ENCODE results near the gene MTARC1.

MTARC1 gene

DNA sequence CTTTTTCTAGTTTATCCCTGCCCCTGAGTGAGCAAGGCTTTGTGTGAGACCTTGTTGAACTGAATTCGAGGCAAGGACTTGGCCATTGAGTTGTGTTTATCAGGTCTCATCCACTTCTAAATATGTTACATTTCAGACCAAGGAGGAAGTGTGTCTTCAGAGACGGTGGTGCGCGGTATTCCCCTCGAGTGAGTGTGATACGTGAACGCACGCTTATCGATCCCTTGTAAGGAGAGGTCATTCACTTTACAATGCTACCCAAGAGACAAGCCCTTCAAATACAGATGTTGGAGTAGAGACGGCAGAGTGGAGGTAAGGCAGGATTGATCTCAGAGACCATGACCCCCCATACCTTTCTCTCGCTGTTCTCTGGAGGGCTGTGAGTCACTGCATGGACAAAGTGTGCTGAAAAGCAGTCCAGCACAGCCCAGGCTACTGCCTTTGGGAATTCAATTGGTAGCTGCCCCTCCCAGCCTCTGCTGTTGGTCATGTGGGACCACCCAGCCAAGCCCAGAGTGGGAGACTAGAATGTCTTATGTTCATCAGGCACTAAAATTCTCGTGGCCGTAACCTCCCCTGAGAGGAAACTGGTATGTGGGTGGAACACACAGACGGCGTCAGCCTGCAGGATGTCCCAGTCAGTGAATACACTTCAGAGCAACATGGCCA is 16.3 kb upstream of the MTARC1 start:
- no peak for DNase-seq

DNA sequence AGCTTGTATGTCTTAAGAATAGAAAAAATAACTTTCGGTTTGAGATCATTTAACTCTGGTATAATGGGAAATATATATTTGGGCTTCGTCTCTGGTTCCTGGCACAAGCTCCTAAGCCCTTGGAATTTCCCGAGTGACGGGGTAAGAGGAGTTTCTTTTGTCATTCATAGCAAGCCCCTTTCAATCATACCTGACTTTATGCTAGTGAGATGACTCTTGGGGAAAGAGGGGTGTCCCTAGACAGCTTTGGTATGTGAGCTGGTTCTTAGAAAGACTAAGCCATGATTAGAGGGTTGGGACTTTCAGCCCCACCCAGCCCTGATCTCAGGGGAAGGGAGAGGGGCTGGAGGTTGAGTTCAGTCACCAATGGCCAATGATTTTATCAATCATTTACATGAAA is 13.9 kb upstream of the MTARC1 start:
- DNase-seq = no peak

DNA sequence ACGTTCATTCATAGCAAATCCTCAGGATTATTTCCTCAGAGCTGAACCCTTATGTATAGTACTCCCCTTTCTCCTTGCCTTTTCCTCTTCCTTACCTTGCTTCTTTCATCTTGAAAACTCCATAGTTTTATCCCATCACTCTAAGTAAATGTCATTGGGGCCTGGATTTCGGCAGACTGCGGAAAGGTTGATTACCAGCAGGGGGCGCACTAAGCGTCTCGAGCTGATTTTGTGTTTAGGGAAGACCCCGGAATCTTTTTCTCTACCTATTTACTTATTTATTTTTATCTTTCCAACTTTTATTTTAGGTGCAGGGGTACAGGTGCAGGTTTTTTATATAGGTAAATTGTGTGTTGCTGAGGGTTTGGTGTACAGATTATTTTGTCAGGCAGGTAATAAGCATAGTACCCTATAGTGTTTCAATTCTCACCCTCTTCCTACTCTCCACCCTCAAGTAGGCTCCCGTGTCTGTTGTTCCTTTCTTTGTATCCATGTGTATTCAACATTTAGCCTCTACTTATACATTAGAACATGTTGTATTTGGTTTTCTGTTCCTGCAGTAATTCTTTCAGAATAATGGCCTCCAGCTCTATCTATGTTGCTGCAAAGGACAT is 11.4 kb upstream of the MTARC1 start:
- DNase-seq = no peak

DNA sequence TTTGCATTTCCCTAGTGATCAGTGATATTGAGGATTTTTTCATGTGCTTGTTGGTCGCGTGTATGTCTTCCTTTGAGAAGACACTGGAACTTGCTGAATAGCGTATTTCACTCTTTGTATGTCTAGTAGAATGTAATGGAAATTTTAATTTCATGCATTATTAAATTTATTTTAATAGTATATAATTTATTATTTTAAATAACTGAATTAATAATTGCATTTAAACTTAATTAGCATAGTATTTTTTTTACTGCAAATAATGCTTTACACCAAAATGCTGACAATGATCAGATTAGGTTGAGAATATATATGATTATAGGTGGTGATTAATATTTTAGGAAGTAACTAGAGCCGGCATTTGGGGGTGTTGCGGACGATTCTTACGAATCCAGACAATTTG is 10.5 kb upstream of the MTARC1 start:
- DNase-seq = no peak

DNA sequence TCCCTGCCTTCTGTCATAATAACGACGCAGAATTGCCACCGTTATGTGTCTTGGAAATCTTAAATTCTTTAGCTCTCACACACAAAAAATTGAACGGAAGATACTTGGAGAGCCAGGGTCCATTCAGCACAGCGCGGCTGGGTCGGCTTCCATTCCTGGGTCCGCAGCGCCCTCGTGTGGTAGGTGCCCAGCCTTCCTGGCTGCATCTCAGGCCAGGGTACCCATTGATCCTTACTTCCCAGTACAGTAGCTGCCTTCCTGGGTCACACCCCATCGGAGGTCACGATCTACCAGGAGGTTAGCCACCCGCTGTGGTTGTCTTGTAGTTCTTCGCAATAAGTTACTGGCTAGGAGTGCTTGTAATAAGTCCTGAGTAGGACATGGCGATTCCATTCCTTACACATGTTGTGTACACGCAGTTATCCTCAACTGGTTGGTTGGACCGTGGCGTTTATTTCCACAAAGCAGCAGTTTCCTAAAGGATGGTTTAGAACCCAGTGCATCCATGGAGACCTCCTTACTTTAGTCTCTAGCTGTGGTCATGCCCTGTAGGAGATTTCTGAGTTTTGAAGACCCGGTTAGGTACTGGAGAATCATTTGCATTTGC is 9.9 kb upstream of the MTARC1 start:
- peak; percentile 88 for DNase-seq

DNA sequence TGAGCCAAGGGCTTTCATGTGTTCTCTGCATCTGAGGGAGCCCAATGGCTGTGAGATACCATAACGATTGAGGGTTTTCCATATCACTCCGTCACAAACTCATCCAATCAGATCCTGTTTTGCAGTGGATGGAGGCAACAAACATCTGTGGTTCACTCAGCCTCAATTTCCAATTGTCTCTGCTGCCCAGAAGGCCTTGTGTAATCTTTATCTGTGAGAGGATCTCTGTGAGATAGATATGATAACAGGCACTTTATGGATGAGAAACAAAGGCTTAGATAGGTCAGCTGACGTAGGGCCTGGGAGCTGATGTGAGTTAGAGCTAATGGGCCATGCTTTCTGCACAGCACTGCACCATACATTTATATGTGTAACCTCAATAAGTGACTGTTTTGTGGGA is 3.3 kb upstream of the MTARC1 start:
- DNase-seq = no peak

DNA sequence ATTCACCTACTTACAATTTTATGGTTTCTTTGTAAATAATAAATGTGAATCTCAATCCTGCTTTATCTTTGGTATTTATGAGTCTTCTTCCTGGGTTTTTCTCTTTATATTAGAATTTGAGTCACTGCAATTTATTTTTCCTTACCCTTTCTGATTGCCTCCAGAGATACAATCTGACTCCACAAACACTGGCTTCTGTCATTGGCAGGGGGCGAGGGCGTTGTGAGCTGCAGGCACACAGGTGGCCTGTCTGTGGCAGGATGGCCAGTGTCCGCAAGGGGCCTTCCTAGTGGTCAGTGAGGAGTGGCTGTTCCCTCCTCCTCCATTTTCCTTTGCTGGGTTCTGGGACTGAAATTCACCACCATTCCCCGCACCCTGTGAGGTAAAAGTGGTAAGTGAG is 2.0 kb upstream of the MTARC1 start:
- DNase-seq = no peak

DNA sequence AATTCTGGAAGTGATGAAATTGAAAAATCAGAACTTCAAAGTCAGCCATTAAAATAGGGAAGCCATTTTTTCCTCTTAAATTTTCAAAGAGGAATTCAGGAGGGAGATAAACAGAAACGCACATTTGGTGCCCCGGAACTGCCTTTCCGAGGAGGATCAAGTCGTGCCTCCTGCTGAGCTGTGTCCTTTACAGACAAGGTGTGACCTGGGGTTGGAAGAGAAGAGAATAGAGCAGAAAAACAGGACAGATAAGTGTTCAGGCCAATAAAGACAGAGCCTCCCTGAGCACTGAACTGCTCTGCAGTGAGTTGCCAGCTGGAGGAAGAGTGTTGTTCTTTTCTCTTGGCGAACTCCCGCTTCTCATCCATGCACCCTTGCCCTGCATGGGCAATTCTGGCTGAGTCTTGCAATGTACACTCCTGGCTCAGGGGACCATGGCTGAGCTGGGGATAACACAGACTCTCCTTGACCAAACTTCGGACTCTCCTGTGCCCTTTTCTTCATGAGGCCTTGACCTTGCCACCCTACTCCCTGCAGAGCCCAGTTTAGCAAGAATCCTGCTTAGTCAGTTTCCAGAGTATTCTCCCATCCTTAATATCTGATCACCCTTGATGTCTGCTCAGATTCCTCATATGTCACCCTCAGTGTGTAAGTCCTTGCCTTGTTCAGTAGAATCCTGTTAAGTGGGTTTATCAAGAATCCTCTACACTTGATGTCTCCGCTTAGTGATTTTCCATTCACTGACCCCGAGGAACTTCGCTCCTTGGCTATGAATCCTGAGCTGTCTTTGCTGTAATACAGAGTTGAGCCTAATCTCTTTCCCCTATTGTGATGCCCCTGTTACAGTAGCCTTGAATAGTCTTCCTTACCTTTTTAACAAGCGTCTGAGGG is 1.3 kb upstream of the MTARC1 start:
- no peak for DNase-seq

DNA sequence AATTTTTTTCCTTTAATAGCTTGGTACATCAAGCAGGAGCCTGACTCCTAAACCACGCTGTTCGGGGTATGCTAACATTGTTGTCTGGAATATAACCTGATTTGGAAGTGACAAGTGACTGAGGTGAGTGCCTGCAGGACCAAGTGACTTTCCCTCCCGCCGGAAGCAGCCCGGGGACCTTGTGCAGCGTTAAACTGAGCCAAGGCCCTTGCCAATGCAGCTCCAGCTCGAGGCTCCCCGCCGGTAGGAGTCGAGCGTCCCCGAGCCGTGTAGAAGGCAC is 716 bp upstream of the MTARC1 start:
- DNase-seq = no peak

DNA sequence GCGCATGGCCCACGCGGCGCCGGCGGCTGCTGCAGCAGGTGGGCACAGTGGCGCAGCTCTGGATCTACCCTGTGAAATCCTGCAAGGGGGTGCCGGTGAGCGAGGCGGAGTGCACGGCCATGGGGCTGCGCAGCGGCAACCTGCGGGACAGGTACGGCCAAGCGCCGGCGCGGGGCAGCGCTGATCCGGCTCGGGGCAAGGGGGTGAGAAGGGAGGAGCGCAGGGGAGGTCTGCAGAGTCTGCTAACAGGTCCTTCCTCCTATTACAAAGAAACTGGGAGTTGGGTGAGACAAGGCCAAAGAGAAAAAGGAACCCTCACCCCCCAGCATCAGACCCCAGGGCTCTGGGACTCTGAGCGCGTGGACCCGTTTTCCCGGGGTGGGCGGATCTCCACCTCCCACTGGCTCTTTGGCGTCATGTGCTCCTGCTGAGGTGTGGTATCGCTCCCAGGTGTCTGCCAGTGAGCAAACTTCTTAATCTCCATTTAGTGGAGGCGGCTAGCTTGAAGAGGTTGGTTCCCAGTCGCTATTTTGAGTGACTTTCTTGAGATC is 431 bp downstream of the MTARC1 start:
- DNase-seq = no peak

DNA sequence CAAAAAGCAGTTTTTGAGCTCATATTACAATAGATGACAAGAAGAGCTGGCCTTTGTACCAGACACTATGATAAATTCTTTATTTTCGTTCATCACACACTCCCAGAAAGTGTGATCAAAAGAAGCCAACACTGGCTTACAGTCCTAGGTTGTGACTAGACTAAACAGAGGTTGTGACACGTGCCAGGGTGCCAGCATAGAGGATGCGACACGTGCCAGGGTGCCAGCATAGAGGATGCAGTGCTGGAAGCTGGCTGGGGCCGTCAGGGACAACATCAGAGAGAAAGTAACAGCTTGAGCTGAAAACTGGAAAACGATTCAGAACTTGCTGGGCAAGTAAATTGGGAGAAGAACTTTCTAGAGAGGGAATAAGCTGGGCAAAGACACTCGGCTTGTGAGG is 2.2 kb downstream of the MTARC1 start:
- DNase-seq = no peak

DNA sequence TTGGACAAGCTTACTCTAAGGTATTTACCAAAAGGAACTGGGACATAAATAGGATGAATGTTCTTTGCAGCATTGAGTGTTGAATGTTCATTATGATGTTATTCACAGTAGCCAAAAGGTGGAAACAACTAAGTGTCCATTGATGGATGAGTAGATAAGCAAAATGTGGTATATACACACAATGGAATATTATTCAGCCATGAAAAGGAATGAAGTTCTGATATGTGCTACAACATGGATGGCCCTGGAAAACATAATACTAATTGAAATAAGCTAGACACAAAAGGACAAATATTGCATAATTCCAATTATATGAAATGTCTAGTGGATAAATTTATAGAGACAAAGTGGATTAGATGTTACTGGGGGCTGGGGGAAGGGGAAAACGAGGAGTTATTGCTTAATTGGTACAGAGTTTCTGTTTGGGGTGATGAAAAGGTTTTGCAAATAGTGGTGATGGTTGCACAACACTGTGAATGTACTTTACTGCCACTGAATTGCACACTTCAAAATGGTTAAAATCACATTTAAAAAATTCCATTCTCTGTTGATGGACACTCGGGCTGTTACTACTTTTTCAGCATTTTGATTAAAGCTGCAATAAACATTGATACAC is 2.9 kb downstream of the MTARC1 start:
- DNase-seq = no peak

DNA sequence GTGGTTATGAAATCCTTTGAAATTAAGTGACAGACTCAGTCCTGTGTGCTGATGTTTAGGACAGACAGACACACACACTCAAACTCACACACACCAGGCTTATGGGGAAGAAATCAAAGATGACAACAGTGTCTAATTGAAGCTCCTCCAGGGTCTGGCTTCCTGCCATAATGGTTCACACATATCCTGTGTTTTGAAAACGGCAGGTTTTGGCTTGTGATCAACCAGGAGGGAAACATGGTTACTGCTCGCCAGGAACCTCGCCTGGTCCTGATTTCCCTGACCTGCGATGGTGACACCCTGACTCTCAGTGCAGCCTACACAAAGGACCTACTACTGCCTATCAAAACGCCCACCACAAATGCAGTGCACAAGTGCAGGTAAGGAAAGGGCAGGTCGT is 4.6 kb downstream of the MTARC1 start:
- DNase-seq = no peak

DNA sequence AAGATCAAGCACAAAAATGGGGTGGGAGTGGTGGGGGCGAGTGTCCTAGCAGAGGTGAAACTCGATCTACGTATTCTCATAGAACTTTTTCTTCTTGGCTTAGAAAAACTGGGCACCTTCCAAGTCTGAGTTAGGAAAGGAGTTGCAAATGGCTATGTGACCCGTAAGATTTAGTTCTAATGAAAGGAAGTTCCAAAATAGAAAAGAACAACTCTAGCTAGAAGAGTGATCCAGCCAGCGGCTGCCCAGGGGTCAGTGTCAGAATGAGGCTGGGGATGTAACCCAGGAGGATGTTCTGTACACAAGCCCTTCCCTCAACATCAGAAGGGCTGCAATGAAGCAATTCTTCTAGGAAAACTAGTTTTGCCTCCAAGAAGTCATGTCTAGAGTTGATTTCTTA is 5.2 kb downstream of the MTARC1 start:
- no peak for DNase-seq

DNA sequence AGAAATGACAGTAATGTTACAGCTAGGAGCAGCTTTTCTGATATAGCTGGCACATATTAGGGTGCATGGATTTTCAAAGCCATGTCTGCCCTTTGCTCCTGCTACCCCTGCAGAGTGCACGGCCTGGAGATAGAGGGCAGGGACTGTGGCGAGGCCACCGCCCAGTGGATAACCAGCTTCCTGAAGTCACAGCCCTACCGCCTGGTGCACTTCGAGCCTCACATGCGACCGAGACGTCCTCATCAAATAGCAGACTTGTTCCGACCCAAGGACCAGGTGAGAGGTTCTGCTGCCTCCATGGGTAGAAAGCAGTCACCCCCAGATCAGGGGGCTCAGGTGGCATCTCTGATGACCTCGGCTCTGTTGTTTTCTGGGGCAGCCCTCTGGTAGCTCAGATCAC is 9.8 kb downstream of the MTARC1 start:
- DNase-seq = no peak

DNA sequence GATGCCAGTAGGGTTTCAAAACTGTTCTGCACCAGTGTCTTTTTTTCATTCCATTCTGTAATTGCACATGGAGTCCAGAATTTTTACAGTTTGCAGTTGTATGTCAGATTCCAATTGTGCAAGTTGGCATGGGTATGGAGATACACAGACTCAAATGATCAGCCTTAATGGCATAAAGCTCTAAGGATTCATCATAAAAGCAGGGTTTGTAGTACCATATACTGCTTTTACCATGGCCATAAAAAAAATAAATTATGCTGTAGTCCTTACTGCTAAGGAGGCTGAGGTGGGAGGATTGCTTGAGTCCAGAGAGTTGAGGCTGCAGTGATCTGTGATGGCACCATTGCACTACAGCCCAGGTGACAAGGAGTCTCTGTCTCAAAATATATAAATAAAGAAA is 10.3 kb downstream of the MTARC1 start:
- no peak for DNase-seq

DNA sequence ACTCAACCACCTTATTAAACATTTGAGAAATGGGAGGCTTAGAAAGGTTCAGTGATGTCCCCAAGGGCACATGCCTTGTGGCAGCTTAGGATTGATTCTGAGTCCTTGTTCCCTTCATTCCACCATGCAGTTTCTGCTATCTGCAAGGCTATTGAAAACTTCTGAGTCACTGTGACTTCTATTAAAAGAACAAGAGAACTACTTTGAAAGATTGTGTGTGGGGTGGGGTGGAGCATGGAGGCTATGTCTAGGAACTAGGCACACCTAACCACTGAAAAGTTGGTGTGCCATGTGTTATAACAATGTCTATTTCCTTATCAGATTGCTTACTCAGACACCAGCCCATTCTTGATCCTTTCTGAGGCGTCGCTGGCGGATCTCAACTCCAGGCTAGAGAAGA is 10.8 kb downstream of the MTARC1 start:
- no peak for DNase-seq

DNA sequence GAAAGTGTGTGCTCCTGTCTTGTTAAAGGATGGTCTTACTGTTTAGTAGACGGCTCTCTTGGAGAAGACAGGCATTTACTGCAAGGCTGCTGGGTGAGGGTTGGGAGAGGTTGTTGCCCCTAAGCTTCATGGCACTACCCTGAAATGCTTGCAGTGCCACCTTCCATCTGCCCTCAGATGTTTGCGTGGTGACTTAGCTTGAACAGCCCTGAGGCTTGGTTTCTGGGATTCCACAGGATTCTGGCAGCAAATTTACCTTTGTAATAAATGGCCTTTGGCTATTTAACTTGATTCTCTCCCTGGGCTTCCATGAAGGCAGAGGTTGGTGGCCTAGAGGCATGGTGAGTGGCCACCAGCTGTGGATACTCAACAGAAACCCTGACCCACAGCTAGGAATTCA is 11.6 kb downstream of the MTARC1 start:
- DNase-seq = no peak

DNA sequence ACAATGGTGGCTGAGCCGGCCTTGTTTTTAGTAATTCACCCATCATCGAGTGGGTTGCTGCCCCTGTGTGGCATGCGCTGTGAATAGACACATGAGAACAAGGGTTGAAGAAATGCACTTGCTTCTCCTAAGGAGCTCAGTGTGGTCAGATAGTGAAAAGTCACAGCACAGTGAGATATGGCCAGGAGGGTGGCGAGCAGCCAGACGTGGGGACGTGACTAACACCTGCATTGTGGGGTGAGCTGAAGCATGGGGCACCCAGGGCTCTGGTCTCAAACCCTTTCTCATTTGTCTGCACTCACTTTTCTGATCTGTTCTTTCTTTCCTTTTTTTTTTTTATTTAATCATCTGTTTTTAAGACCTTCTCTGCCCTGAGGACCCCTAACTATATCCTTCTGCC is 13.5 kb downstream of the MTARC1 start:
- DNase-seq = no peak

DNA sequence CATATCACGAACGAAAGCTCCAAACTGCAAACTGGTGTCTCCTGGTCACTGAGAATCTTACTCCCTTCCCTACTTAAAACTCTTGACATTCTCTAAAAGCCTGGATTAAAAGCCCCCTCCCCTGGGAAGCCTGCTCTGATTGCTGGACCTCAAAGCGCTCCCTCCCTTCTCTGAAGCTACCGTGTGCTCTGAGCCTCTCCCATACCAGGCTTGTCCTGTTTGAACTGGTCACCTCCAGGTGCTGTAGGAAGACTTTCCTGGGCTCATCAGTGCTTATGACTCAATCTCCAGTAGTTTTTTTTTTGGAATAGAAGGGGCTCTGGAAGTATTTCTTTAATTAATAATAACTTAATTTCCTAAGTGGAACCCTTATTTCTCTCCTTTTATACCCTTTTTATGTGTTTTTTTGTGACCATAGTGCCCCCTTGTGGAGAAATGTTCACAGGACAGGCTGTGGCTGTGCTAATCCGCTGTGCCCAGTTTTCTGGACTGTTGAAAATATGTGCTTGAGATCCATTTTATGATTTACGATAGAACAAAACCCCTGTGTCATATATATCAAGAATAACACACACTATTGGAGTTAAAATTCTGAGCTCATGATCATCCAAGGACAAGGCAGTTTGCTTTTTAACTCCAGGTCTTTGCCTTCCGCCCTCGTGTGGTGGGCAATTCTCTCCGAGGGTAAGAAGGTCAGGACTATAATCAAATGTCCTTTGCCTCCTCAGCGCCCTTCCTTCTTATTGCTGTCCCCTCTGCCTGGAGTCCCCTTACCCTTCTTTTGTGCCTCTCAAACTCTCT is 16.9 kb downstream of the MTARC1 start:
- DNase-seq = no peak

DNA sequence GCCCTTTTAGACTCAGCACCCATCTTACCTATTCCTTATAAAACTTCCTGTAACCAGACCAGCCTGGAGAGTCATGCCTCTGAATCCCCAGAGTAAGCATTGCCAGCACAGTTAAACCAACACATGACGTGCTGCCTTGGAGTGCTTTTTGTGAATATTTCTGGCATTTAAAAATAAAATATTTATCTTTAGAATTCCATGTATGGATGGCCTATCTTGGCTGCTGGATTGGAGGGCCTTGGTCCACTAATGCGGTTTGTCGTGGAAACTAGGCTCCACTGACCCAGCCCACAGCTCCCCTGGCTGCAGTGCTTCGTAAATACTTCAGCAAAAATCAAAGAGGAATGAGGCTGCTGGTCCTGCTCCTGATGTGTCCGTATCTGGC is 17.5 kb downstream of the MTARC1 start:
- no peak for DNase-seq

DNA sequence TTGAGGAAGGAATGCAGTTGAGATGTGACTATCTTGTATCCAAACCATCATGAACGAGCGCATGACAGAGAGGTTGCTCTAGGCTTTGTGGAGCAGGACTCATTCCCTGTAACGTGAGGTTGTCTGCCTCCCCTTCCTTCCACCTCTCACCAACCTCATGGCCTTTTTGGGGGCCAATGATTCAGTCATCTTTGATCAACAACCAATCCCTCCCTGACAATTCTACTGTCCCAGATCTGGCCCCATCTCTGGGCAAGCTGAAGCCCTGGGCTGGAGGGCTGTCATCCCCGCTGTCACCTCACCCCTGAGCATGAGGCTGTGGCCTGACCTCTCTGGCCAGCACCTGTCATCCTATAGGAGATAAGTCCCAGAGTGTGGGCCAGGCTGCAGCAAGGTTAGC is 19.7 kb downstream of the MTARC1 start:
- DNase-seq = no peak

Data from right forelimb (tissue), 1 donor.